ENCODE measurements around the gene HOXD10. TPM values are rescaled to one million over a fixed set of nuclear protein-coding genes. Genes with fewer than 3 reads are reported as not detected.

The HOXD10 gene
- total RNA-seq, 2 donors from 2014 or later = 10.4 to 32.5 TPM

- Histone ChIP-seq H3K27me3 (replicated peaks; ENCODE audit: insufficient read depth) (peaks cover 23% of the 10 kb centered on the region), H3K4me1 (replicated peaks) (no peaks in the 10 kb centered on the region), H3K9me3 (no peaks in the 10 kb centered on the region), H3K4me3 (no peak overlapping the region), H3K36me3 (no peaks in the 10 kb centered on the region), H3K27ac (peak overlapping the region; percentile 85 to 86)
- WGBS = 37% methylated on average over 5 of the region's 5 CpGs
- intact Hi-C loops (cut with DNase I) = no loop called here
- no peak for DNase-seq (ENCODE audit: low spot score)
- no peak for TF ChIP-seq CTCF (IDR thresholded peaks at IDR 0.05)
- no peak for TF ChIP-seq POLR2A (IDR thresholded peaks at IDR 0.05)
- no peak for TF ChIP-seq POLR2AphosphoS5 (IDR thresholded peaks at IDR 0.05)
These were observed 21.2 kb upstream of the HOXD10 start for GRCh38 chr2:176095421-176095820.

GRCh38 chr2:176096243-176096985, 20.2 kb upstream of the HOXD10 start:
- Histone ChIP-seq H3K36me3 (no peaks in the 10 kb centered on the region), H3K27ac (peak overlapping the region; percentile 85 to 86), H3K4me3 (peak overlapping the region; percentile 24 to 36), H3K27me3 (replicated peaks; ENCODE audit: insufficient read depth) (peaks cover 21% of the 10 kb centered on the region), H3K9me3 (no peaks in the 10 kb centered on the region), H3K4me1 (replicated peaks) (no peaks in the 10 kb centered on the region)
- WGBS = 8% methylated on average over 16 of the region's 16 CpGs
- DNase-seq (ENCODE audit: low spot score) = no peak
- intact Hi-C loops (cut with DNase I) = no loop called here
- TF ChIP-seq POLR2A (IDR thresholded peaks at IDR 0.05) (no peak), POLR2AphosphoS5 (IDR thresholded peaks at IDR 0.05) (peak; percentile 48)

- peaks cover 22% of the 10 kb centered on the region for H3K27me3 ChIP-seq (replicated peaks; ENCODE audit: insufficient read depth)
- H3K4me3 ChIP-seq = peak overlapping the region; percentile 24 to 36
- intact Hi-C loops (cut with DNase I) = no loop called here
- no peaks in the 10 kb centered on the region for H3K36me3 ChIP-seq
- DNase-seq (ENCODE audit: low spot score) = peak; percentile 82
- WGBS = 1% methylated on average over 45 of the region's 45 CpGs
- H3K27ac ChIP-seq = peak overlapping the region; percentile 85 to 86
- no peak for TF ChIP-seq POLR2AphosphoS5 (IDR thresholded peaks at IDR 0.05)
- TF ChIP-seq CTCF (IDR thresholded peaks at IDR 0.05) = peak; percentile 59 to 94 (median 80)
- TF ChIP-seq POLR2A (IDR thresholded peaks at IDR 0.05) = peak; percentile 54
- no peaks in the 10 kb centered on the region for H3K4me1 ChIP-seq (replicated peaks)
- H3K9me3 ChIP-seq = no peaks in the 10 kb centered on the region
These were observed 19.4 kb upstream of the HOXD10 start for GRCh38 chr2:176096986-176097819.

GRCh38 chr2:176097820-176098365, 18.7 kb upstream of the HOXD10 start:
- peak overlapping the region; percentile 24 to 36 for H3K4me3 ChIP-seq
- no peaks in the 10 kb centered on the region for H3K36me3 ChIP-seq
- intact Hi-C loops (cut with DNase I) = no loop called here
- 1% methylated on average over 18 of the region's 18 CpGs for WGBS
- no peaks in the 10 kb centered on the region for H3K4me1 ChIP-seq (replicated peaks)
- H3K27ac ChIP-seq = peak overlapping the region; percentile 85 to 86
- DNase-seq (ENCODE audit: low spot score) = no peak
- no peaks in the 10 kb centered on the region for H3K9me3 ChIP-seq
- TF ChIP-seq POLR2A (IDR thresholded peaks at IDR 0.05) (no peak), CTCF (IDR thresholded peaks at IDR 0.05) (no peak), POLR2AphosphoS5 (IDR thresholded peaks at IDR 0.05) (peak; percentile 56)
- peaks cover 22% of the 10 kb centered on the region for H3K27me3 ChIP-seq (replicated peaks; ENCODE audit: insufficient read depth)
